A549 (cell line): Measurements from ENCODE around the gene THSD7A. TPM values are rescaled to one million over a fixed set of nuclear protein-coding genes. Genes with fewer than 3 reads are reported as not detected.

Source experiments
- ATAC-seq, 2 experiments: fragments of 200-7000 bp in 1 of 2; fragments of >200 bp in 1 of 2; cut with Nextera tagmentation in 1 of 2; cut with Tn5 transposase in 1 of 2; 3 replicates each; pipeline versions ENCODE4 v1.8.0 to v1.9.1; 2018 to 2020; ENCODE audit warnings: mild to moderate bottlenecking in 1 of 2, moderate library complexity in 1 of 2
- CTCF ChIA-PET: fragments of 300-600 bp; sonication (Branson Sonifier 250); formaldehyde crosslinking; extraction: SDS; loops from one replicate; lab custom pipeline; 2021; ENCODE audit warnings: antibody characterized with exemption, inconsistent platforms; lab: Yijun Ruan, JAX
- POLR2A ChIA-PET: fragments of 350-600 bp; formaldehyde crosslinking; extraction: SDS; loops from one replicate; lab custom pipeline; 2021; ENCODE audit warnings: antibody characterized with exemption, inconsistent platforms; lab: Yijun Ruan, JAX
- DNase-seq, 2 experiments: peaks; one replicate each; pipeline versions ENCODE4 v3.0.0 to v3.0.0-alpha.2; 2011 to 2016; ENCODE audit warnings: low read depth in 1 of 2, low spot score in 1 of 2
- FAIRE-seq: peaks from 2 replicates; lab custom pipeline; 2011; peaks lifted over from hg19 to GRCh38; lab: Jason Lieb, UNC
- H3K27ac ChIP-seq, 2 experiments: fragments of >200 bp; sonication (Bioruptor Twin); formaldehyde crosslinking; 3 replicates each; pipeline ENCODE4 v1.5.1; 2016 to 2017
- H3K4me1 ChIP-seq: fragments of >200 bp; sonication (Bioruptor Twin); formaldehyde crosslinking; 3 replicates; pipeline ENCODE4 v1.6.1; 2016
- H3K4me2 ChIP-seq: fragments of >200 bp; sonication (Bioruptor Twin); formaldehyde crosslinking; 3 replicates; pipeline ENCODE4 v1.6.1; 2016
- H3K4me3 ChIP-seq: fragments of >200 bp; sonication (Bioruptor Twin); formaldehyde crosslinking; 3 replicates; pipeline ENCODE4 v1.5.1; 2016
- H3K9me3 ChIP-seq: fragments of >200 bp; sonication (Bioruptor Twin); formaldehyde crosslinking; 3 replicates; pipeline ENCODE4 v1.6.1; 2016
- BCL3 ChIP-seq: fragments of >200 bp; sonication (Bioruptor Twin); formaldehyde crosslinking; IDR thresholded peaks from 3 replicates; pipeline ENCODE4 v1.6.1; 2016
- BHLHE40 ChIP-seq: IDR thresholded peaks from 2 replicates; pipeline ENCODE4 v1.6.1; 2012; ENCODE audit warnings: low read depth, low read length, inconsistent platforms
- CEBPB ChIP-seq, 2 experiments: fragments of >200 bp in 1 of 2; sonication (Bioruptor Twin) in 1 of 2; formaldehyde crosslinking in 1 of 2; IDR thresholded peaks; 2 replicates each; pipeline ENCODE4 v1.6.1; 2012 to 2016
- CHD4 ChIP-seq: fragments of 200-600 bp; sonication (generic); IDR thresholded peaks from 2 replicates; pipeline ENCODE4 v1.6.1; 2016; ENCODE audit warnings: antibody characterized with exemption, mild to moderate bottlenecking, borderline replicate concordance
- FOSL2 ChIP-seq, 2 experiments: fragments of 450-650 bp in 1 of 2; fragments of >200 bp in 1 of 2; sonication (Bioruptor Twin) in 1 of 2; formaldehyde crosslinking; IDR thresholded peaks; 2 replicates each; pipeline versions ENCODE4 v1.5.0 to v1.6.1; 2016 to 2020; ENCODE audit warnings: mild to moderate bottlenecking in 1 of 2, moderate library complexity in 1 of 2
- GATA3 ChIP-seq: IDR thresholded peaks from 2 replicates; pipeline ENCODE4 v1.6.1; 2012; ENCODE audit warnings: borderline replicate concordance
- HES2 ChIP-seq: fragments of >200 bp; sonication (Bioruptor Twin); formaldehyde crosslinking; IDR thresholded peaks from 2 replicates; pipeline ENCODE4 v1.6.1; 2016
- HEYL ChIP-seq: fragments of 250-450 bp; sonication (Bioruptor Pico); IDR thresholded peaks from 2 replicates; pipeline ENCODE4 v1.8.0; 2021; ENCODE audit warnings: mild to moderate bottlenecking, moderate library complexity
- HMGXB4 ChIP-seq: fragments of 250-450 bp; sonication (Bioruptor Pico); IDR thresholded peaks from 2 replicates; pipeline ENCODE4 v1.5.0; 2021; ENCODE audit warnings: mild to moderate bottlenecking, moderate library complexity, borderline replicate concordance
- HOXB5 ChIP-seq: fragments of 250-450 bp; sonication (Bioruptor Pico); IDR thresholded peaks from 2 replicates; pipeline ENCODE4 v1.5.0; 2020; ENCODE audit warnings: mild to moderate bottlenecking, moderate library complexity
- JUN ChIP-seq, 2 experiments: fragments of >200 bp; sonication (Bioruptor Twin); formaldehyde crosslinking; IDR thresholded peaks; 2 replicates in 1 of 2; 3 replicates in 1 of 2; pipeline ENCODE4 v1.6.1; 2016 to 2017
- MAFK ChIP-seq: fragments of 450-650 bp; IDR thresholded peaks from 2 replicates; pipeline ENCODE4 v1.6.1; 2014; ENCODE audit not compliant: partially characterized antibody
- PHF8 ChIP-seq: fragments of 200-600 bp; sonication (generic); IDR thresholded peaks from 2 replicates; pipeline ENCODE4 v1.6.1; 2016; ENCODE audit warnings: low read depth, mild to moderate bottlenecking, antibody characterized with exemption, moderate library complexity, borderline replicate concordance
- POLR2A ChIP-seq: IDR thresholded peaks from 2 replicates; pipeline ENCODE4 v1.6.1; 2012; ENCODE audit warnings: mild to moderate bottlenecking, low read length
- RAD21 ChIP-seq, 2 experiments: fragments of >200 bp in 1 of 2; sonication (Bioruptor Twin) in 1 of 2; formaldehyde crosslinking in 1 of 2; IDR thresholded peaks in 1 of 2; conservative IDR thresholded peaks in 1 of 2; 2 replicates in 1 of 2; 3 replicates in 1 of 2; pipeline ENCODE4 v1.6.1; 2012 to 2018; ENCODE audit warnings: inconsistent platforms in 1 of 2
- SREBF2 ChIP-seq: fragments of 450-650 bp; IDR thresholded peaks from 2 replicates; pipeline ENCODE4 v1.6.1; 2014; ENCODE audit warnings: mild to moderate bottlenecking, moderate library complexity
- USF2 ChIP-seq: fragments of 450-650 bp; IDR thresholded peaks from 2 replicates; pipeline ENCODE4 v1.6.1; 2014; ENCODE audit warnings: antibody characterized with exemption
- ZC3H11A ChIP-seq: fragments of 450-650 bp; IDR thresholded peaks from 2 replicates; pipeline ENCODE4 v1.6.1; 2014; ENCODE audit warnings: antibody characterized with exemption, mild to moderate bottlenecking
- ZSCAN20 ChIP-seq: fragments of 250-450 bp; sonication (Bioruptor Pico); IDR thresholded peaks from 2 replicates; pipeline ENCODE4 v1.8.0; 2022; ENCODE audit warnings: mild to moderate bottlenecking, moderate library complexity
- WGBS: methylation state at CpG from one replicate; pipeline ENCODE4 v1.1.6; 2017; ENCODE audit errors: missing lambda C conversion rate; 5-methylcytosine and 5-hydroxymethylcytosine counted together
- polyA plus RNA-seq, 4 experiments: library from polyadenylated mRNA; depleted of rRNA in 3 of 4; stranded (reverse); fragments of >200 nt; fragmentation: RNase III in 1 of 4; extraction: RNeasy Plus Mini Kit Qiagen cat#74134 plus additional on column Dnase treatment in 1 of 4; gene quantifications; 2 replicates in 3 of 4; 3 replicates in 1 of 4; pipeline ENCODE4 v1.2.3, GENCODE V29; 2011 to 2017
- TF ChIP-seq, protein P1 (sequence below): fragments of 250-450 bp; sonication (Bioruptor Pico); IDR thresholded peaks from 2 replicates; pipeline ENCODE4 v1.5.0; 2020; ENCODE audit warnings: low read depth, mild to moderate bottlenecking, moderate library complexity
- TF ChIP-seq, protein P2 (sequence below): fragments of 150-350 bp; IDR thresholded peaks from 2 replicates; pipeline ENCODE4 v1.6.1; 2014; ENCODE audit warnings: low read depth, mild to moderate bottlenecking, low read length

The THSD7A gene
- polyA plus RNA-seq, 2 of the 4 experiments (the other 2 are of a cell fraction), result 5.7 to 11.8 TPM

GRCh38 chr7:11833431-11833830 is 1.4 kb upstream of the THSD7A start (continued):
- TF ChIP-seq CHD4, result no peak
- no peak for TF ChIP-seq USF2
- TF ChIP-seq BCL3, result no peak

DNA sequence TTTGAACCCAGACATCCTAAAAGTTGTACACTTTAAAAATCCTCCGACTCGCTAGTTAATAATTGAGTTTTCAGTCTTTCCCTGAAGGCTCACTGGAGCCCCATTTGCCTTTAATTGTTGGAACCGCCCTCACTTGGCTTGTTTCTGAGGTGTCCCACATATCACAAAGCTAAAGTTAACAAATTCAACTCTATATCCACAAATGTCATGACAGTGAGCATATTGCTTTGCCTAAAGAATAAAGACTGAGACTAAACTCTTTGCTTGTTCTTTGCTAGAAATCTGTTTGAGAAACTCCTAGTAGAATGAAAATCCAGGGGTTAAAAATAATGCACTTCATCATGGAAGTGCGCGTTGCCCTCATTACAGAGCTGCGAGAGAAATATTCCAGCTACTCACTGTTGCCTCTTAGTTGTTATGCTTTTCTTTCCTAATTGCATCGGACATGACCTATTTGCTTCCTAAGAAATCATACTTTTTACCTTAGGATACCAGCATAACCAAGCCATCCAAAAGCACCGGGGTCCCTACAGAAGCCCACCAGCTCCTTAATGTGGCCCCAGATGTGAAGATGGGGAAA is 752 bp downstream of the THSD7A start:
- Histone ChIP-seq H3K4me2 (peak overlapping the region; percentile 77), H3K27ac (peak overlapping the region; percentile 80 to 90), H3K4me3 (peak overlapping the region; percentile 54), H3K9me3 (no peaks in the 10 kb centered on the region), H3K4me1 (no peaks in the 10 kb centered on the region; the same call in 2 of the 3 replicates)
- CTCF ChIA-PET, result interaction anchor here (0.7 to 2.1 kb wide), 11 partner anchors 10 to 665 kb away, joined by 3 to 13 read pairs (median 4); no protein-coding TSS in a partner anchor
- no peak for FAIRE-seq
- DNase-seq, result no peak
- no peak for TF ChIP-seq HOXB5 (CRISPR knock-in tag)
- no peak for TF ChIP-seq POLR2A
- 0 out of 2 replicates have a peak, but pooled peaks have one; percentile 4 for TF ChIP-seq PHF8
- TF ChIP-seq SREBF2, result no peak
- TF ChIP-seq MAFK, result no peak
- no peak for TF ChIP-seq FOSL2 (IDR thresholded peaks at IDR 0.05)
- TF ChIP-seq FOSL2 (CRISPR knock-in tag; IDR thresholded peaks at IDR 0.05), result no peak
- 0 out of 2 replicates have a peak, but pooled peaks have one; percentile 0 for TF ChIP-seq GATA3
- no peak for TF ChIP-seq HMGXB4 (CRISPR knock-in tag)
- TF ChIP-seq JUN (IDR thresholded peaks at IDR 0.05), result 0 out of 5 replicates have a peak, but pooled peaks of 1 of the 2 experiments have one; percentile 38
- POLR2A ChIA-PET, result interaction anchor here (1.2 kb wide), 1 partner anchor 373 kb away, joined by 3 read pairs; no protein-coding TSS in a partner anchor
- ATAC-seq, result peak; percentile 33 to 36; a peak in 5 of 6 replicates
- under 1% methylated on average over 8 of the region's 8 CpGs for WGBS

GRCh38 chr7:11830582-11831155 is 1.3 kb downstream of the THSD7A start:
- peak overlapping the region; percentile 77 for H3K4me2 ChIP-seq
- ChIA-PET POLR2A (no interaction called here), CTCF (interaction anchor here (0.7 to 2.1 kb wide), 9 partner anchors 13 to 665 kb away, joined by 3 to 13 read pairs (median 5); no protein-coding TSS in a partner anchor)
- H3K9me3 ChIP-seq, result no peaks in the 10 kb centered on the region
- 3% methylated on average over 7 of the region's 7 CpGs for WGBS
- no peaks in the 10 kb centered on the region; the same call in 2 of the 3 replicates for H3K4me1 ChIP-seq
- no peak for DNase-seq
- TF ChIP-seq, protein P1, sequence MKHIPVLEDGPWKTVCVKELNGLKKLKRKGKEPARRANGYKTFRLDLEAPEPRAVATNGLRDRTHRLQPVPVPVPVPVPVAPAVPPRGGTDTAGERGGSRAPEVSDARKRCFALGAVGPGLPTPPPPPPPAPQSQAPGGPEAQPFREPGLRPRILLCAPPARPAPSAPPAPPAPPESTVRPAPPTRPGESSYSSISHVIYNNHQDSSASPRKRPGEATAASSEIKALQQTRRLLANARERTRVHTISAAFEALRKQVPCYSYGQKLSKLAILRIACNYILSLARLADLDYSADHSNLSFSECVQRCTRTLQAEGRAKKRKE (CRISPR knock-in tag), result no peak
- TF ChIP-seq ZC3H11A (no peak), BHLHE40 (no peak), RAD21 (conservative IDR thresholded peaks at IDR 0.05 in 1 of 2, IDR thresholded peaks at IDR 0.05 in 1 of 2) (no peak), POLR2A (no peak), HES2 (no peak), ZSCAN20 (CRISPR knock-in tag) (no peak), GATA3 (0 out of 2 replicates have a peak, but pooled peaks have one; percentile 6), HEYL (CRISPR knock-in tag) (no peak), FOSL2 (IDR thresholded peaks at IDR 0.05) (no peak), FOSL2 (CRISPR knock-in tag; IDR thresholded peaks at IDR 0.05) (no peak), CEBPB (IDR thresholded peaks at IDR 0.05) (0 out of 4 replicates have a peak, but pooled peaks of 1 of the 2 experiments have one; percentile 18)
- TF ChIP-seq, protein P2, sequence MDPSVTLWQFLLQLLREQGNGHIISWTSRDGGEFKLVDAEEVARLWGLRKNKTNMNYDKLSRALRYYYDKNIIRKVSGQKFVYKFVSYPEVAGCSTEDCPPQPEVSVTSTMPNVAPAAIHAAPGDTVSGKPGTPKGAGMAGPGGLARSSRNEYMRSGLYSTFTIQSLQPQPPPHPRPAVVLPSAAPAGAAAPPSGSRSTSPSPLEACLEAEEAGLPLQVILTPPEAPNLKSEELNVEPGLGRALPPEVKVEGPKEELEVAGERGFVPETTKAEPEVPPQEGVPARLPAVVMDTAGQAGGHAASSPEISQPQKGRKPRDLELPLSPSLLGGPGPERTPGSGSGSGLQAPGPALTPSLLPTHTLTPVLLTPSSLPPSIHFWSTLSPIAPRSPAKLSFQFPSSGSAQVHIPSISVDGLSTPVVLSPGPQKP, result no peak
- peak overlapping the region; percentile 54 for H3K4me3 ChIP-seq
- peak; percentile 43 for FAIRE-seq
- peak in 1 of 2 experiments; percentile 30; a peak in 3 of 6 replicates for ATAC-seq
- peak overlapping the region; percentile 80 to 90 for H3K27ac ChIP-seq
